ENCODE data around the gene CALM1.

CALM1 gene

DNA sequence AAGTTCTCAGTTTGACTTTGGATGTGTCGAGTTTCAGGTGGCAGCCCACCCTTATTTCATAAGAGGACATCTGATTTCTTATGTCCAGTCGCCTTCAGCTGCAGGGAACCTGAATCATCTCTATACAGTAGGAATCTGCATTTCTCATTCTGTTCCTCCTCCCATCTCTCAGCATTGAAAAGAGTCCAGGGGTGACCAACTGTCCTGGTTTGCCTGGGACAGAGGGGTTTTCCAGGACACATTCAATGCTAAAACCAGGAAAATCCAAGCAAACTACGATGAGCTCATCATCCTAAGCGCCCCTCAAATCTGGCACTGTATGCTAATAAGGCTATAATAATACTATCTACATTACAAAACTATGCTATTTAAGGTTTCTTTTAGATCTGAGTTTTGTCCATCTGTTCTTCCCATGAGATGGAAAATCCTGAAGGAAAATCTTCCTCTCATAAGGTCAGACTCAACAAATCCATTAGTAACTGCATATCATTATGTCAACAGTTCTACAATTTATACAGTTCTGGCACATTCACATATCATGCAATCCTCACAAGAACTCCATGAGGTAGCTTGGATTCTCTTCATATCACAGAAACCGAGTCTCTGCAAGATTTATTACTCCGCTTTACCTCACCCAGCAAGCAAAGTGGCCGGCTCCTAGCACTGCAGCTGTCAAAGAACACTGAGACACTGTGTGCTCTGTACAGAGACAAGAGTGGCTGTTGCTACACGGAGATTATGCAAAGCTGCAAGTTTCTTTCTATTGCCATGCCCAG, 15.6 kb upstream of the CALM1 start:
- H3K4me1 ChIP-seq: peaks cover 0 to 29% (median 14%) of the 10 kb centered on the region in 4 donors
- TF ChIP-seq CTCF (IDR thresholded peaks at IDR 0.05): no peak
- peak; percentile 49 to 81 for DNase-seq
- H3K36me3 ChIP-seq: no peaks in the 10 kb centered on the region
- H3K4me3 ChIP-seq: peak overlapping the region; percentile 66 to 73
- peak overlapping the region; percentile 99 to 100 for H3K27ac ChIP-seq
- no peaks in the 10 kb centered on the region for H3K27me3 ChIP-seq
- no peaks in the 10 kb centered on the region for H3K9me3 ChIP-seq
- intact Hi-C loops (cut with DNase I; ENCODE audit: low total_unique reads): no loop called here

- no peaks in the 10 kb centered on the region for H3K27me3 ChIP-seq
- no peaks in the 10 kb centered on the region for H3K9me3 ChIP-seq
- peak; percentile 35 to 77 for DNase-seq
- no peak for TF ChIP-seq CTCF (IDR thresholded peaks at IDR 0.05)
- peaks cover 0 to 29% (median 14%) of the 10 kb centered on the region in 4 donors for H3K4me1 ChIP-seq
- H3K27ac ChIP-seq: peak overlapping the region; percentile 99 to 100
- intact Hi-C loops (cut with DNase I; ENCODE audit: low total_unique reads): loop anchor here (1.0 kb wide), 1 partner anchor 15 kb away; the partner anchor contains the start of gene CALM1
- H3K36me3 ChIP-seq: no peaks in the 10 kb centered on the region
- peak overlapping the region; percentile 66 to 73 for H3K4me3 ChIP-seq
Measured at GRCh38 chr14:90381999-90382451, 14.8 kb upstream of the CALM1 start.

DNA sequence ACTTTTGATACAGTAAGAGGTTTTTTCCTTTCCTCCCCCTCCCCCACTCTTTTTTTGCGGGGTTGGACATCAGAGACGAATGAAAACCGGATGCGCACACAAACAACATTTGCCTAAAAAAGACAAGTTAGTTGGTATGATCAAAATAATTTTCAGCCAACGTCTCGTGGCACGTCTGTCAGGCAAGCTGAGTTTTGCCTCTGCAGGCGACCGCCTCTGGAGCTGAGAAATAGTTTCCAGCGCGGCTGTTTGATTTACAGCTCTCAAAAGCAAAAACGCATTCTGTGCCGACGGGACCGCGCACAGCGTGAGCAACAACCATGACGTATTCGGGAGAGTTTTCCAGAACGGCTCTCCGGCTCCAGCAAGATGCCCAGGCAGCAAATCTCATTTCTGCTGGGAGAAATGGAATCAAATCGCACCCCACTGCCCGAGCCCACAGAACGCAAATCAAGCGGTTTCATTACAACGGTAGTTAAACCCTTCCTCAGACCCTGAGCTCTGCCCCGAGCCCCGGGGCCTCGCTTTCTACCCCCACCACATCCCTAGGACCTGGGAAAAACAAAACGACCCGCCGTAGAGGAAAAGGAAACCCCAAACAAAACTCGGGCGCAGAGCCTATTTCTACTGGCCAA, 14.2 kb upstream of the CALM1 start:
- H3K27me3 ChIP-seq: no peaks in the 10 kb centered on the region
- no peaks in the 10 kb centered on the region for H3K36me3 ChIP-seq
- DNase-seq: peak; percentile 74 to 87
- peaks cover 0 to 29% (median 14%) of the 10 kb centered on the region in 4 donors for H3K4me1 ChIP-seq
- TF ChIP-seq CTCF (IDR thresholded peaks at IDR 0.05): no peak
- H3K9me3 ChIP-seq: no peaks in the 10 kb centered on the region
- peak overlapping the region; percentile 66 to 73 for H3K4me3 ChIP-seq
- peak overlapping the region; percentile 99 to 100 for H3K27ac ChIP-seq
- intact Hi-C loops (cut with DNase I; ENCODE audit: low total_unique reads): loop anchor here (1.0 kb wide), 1 partner anchor 15 kb away; the partner anchor contains the start of gene CALM1

DNA sequence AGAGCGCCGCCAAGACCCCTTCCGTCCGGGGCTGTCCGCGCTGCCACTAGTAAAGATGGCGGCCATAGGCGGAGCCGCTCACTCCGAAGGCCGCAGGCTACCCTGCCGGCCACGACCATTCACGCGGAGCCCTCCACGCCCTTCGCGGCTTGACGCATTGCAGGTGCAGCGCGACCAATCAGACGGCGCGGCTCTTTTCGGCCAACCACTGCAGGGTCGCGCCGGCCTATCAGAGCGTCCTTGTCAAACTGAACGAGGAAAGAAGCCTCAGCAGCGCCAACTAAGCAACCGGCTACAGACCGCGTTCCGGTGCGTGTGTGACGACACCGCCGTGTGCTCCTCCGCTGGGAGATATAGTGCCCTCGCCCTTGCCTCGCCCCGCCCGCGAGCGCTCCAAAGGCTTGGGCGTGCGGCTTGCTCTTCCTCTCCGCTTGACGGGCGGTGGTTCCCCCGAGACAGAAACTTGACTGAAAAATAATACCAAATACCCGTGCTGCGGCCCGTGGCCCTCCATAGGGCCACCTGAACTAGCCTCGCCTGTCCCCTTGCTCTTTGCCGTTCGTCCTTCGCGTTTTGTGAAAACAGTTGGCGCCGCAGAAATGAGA, 13.6 kb upstream of the CALM1 start:
- H3K36me3 ChIP-seq: no peaks in the 10 kb centered on the region
- H3K4me3 ChIP-seq: peak overlapping the region; percentile 66 to 73
- TF ChIP-seq CTCF (IDR thresholded peaks at IDR 0.05): peak in 1 of 2 experiments; percentile 27
- peak overlapping the region; percentile 99 to 100 for H3K27ac ChIP-seq
- peaks cover 0 to 29% (median 14%) of the 10 kb centered on the region in 4 donors for H3K4me1 ChIP-seq
- DNase-seq: peak; percentile 100
- H3K27me3 ChIP-seq: no peaks in the 10 kb centered on the region
- no peaks in the 10 kb centered on the region for H3K9me3 ChIP-seq
- intact Hi-C loops (cut with DNase I; ENCODE audit: low total_unique reads): no loop called here

- no peaks in the 10 kb centered on the region for H3K27me3 ChIP-seq
- no peaks in the 10 kb centered on the region for H3K36me3 ChIP-seq
- H3K9me3 ChIP-seq: no peaks in the 10 kb centered on the region
- intact Hi-C loops (cut with DNase I; ENCODE audit: low total_unique reads): no loop called here
- peak overlapping the region; percentile 99 to 100 for H3K27ac ChIP-seq
- peak overlapping the region; percentile 66 to 73 for H3K4me3 ChIP-seq
- peaks cover 0 to 29% (median 14%) of the 10 kb centered on the region in 4 donors for H3K4me1 ChIP-seq
- DNase-seq: peak; percentile 61 to 81
- TF ChIP-seq CTCF (IDR thresholded peaks at IDR 0.05): no peak
Measured at GRCh38 chr14:90383731-90384542, 12.9 kb upstream of the CALM1 start.
